IMR-90 (cell line): ENCODE data around the gene UNC5A. TPM values are rescaled to one million over a fixed set of nuclear protein-coding genes. Genes with fewer than 3 reads are reported as not detected.
A peak's percentile ranks its signal among the peaks of the same experiment; 100 is the strongest.

Experiments used
- ATAC-seq: fragments of 200-7000 bp; cut with Tn5 transposase; 2 replicates; pipeline ENCODE4 v1.9.1; 2020; ENCODE audit warnings: low read depth, mild to moderate bottlenecking, moderate library complexity
- BruUV-seq: library from RNA; stranded (reverse); fragments of 400-500 nt; replicated peaks from 2 replicates; lab custom pipeline; 2021; lab: Mats Ljungman, UMichigan
- CTCF ChIA-PET: fragments of 300-600 bp; formaldehyde crosslinking; extraction: SDS; loops from one replicate; lab custom pipeline; 2021; ENCODE audit warnings: antibody characterized with exemption; lab: Yijun Ruan, JAX
- POLR2A ChIA-PET: fragments of 300-600 bp; sonication (Branson Sonifier 250); formaldehyde crosslinking; loops from one replicate; lab custom pipeline; 2022; ENCODE audit warnings: antibody characterized with exemption; ENCODE audit not compliant: unreplicated experiment; lab: Charles Lee
- DNase-seq: peaks from one replicate; pipeline ENCODE4 v3.0.0; 2013
- H2AFZ ChIP-seq: replicated peaks from 2 replicates; pipeline ENCODE3; 2013; ENCODE audit warnings: low read length, mild to moderate bottlenecking; ENCODE audit not compliant: poor library complexity
- H2AK5ac ChIP-seq: 2 replicates; pipeline ENCODE4 v1.6.1; 2013; ENCODE audit warnings: low read depth, low read length, inconsistent platforms
- H2AK9ac ChIP-seq: replicated peaks from 2 replicates; pipeline ENCODE3; 2013; ENCODE audit warnings: mild to moderate bottlenecking, low read depth, low read length, moderate library complexity; ENCODE audit not compliant: poor library complexity
- H2BK120ac ChIP-seq: 2 replicates; pipeline ENCODE4 v1.6.1; 2013; ENCODE audit warnings: low read depth, low read length, inconsistent platforms
- H2BK15ac ChIP-seq: 3 replicates; pipeline ENCODE4 v1.6.1; 2013; ENCODE audit warnings: low read depth, low read length, inconsistent platforms
- H2BK20ac ChIP-seq: 2 replicates; pipeline ENCODE4 v1.6.1; 2013; ENCODE audit warnings: low read depth, mild to moderate bottlenecking, inconsistent platforms, low read length, moderate library complexity
- H2BK5ac ChIP-seq: 2 replicates; pipeline ENCODE4 v1.6.1; 2013; ENCODE audit warnings: mild to moderate bottlenecking, low read depth, low read length, inconsistent platforms; ENCODE audit not compliant: poor library complexity, severe bottlenecking
- H3K14ac ChIP-seq: replicated peaks from 2 replicates; pipeline ENCODE4 v1.6.1; 2013; ENCODE audit warnings: low read depth, low read length, inconsistent platforms
- H3K18ac ChIP-seq: 2 replicates; pipeline ENCODE4 v1.6.1; 2013; ENCODE audit warnings: low read depth, low read length, control low read depth
- H3K23ac ChIP-seq: 2 replicates; pipeline ENCODE4 v1.6.1; 2013; ENCODE audit warnings: low read depth, low read length, inconsistent platforms
- H3K27ac ChIP-seq: 2 replicates; pipeline ENCODE4 v1.5.1; 2013; ENCODE audit warnings: mild to moderate bottlenecking, control low read depth, low read length; ENCODE audit not compliant: insufficient read depth
- H3K27me3 ChIP-seq: 2 replicates; pipeline ENCODE4 v1.6.1; 2013; ENCODE audit warnings: low read length; ENCODE audit not compliant: control insufficient read depth, insufficient read depth
- H3K36me3 ChIP-seq: 2 replicates; pipeline ENCODE4 v1.6.1; 2013; ENCODE audit warnings: low read length, mixed read lengths; ENCODE audit not compliant: control insufficient read depth, insufficient read depth
- H3K4ac ChIP-seq: 2 replicates; pipeline ENCODE4 v1.6.1; 2013; ENCODE audit warnings: low read depth, low read length, inconsistent platforms
- H3K4me1 ChIP-seq: 2 replicates; pipeline ENCODE4 v1.6.1; 2013; ENCODE audit warnings: low read length, mixed read lengths; ENCODE audit not compliant: control insufficient read depth, insufficient read depth
- H3K4me2 ChIP-seq: 2 replicates; pipeline ENCODE4 v1.6.1; 2013; ENCODE audit warnings: low read depth, mild to moderate bottlenecking, control low read depth, low read length, moderate library complexity
- H3K4me3 ChIP-seq: 2 replicates; pipeline ENCODE4 v1.5.1; 2013; ENCODE audit warnings: low read depth, mild to moderate bottlenecking, control low read depth, low read length, moderate library complexity; ENCODE audit not compliant: insufficient read depth
- H3K56ac ChIP-seq: 2 replicates; pipeline ENCODE4 v1.6.1; 2013; ENCODE audit warnings: low read length, inconsistent platforms; ENCODE audit not compliant: insufficient read depth; ENCODE audit errors: extremely low read depth
- H3K79me1 ChIP-seq, 2 experiments: 2 replicates each; pipeline ENCODE4 v1.6.1; 2013; ENCODE audit warnings: low read length in 2 of 2, inconsistent platforms in 1 of 2, low read depth in 1 of 2
- H3K9ac ChIP-seq: 2 replicates; pipeline ENCODE4 v1.6.1; 2013; ENCODE audit warnings: low read depth, low read length, control low read depth
- H3K9me1 ChIP-seq: 2 replicates; pipeline ENCODE4 v1.6.1; 2013; ENCODE audit warnings: low read length, inconsistent platforms; ENCODE audit not compliant: insufficient read depth
- H3K9me3 ChIP-seq: 2 replicates; pipeline ENCODE4 v1.6.1; 2013; ENCODE audit warnings: low read length; ENCODE audit not compliant: control insufficient read depth, insufficient read depth
- H4K20me1 ChIP-seq: 2 replicates; pipeline ENCODE4 v1.6.1; 2013; ENCODE audit warnings: low read length, inconsistent platforms; ENCODE audit not compliant: insufficient read depth
- H4K5ac ChIP-seq: 2 replicates; pipeline ENCODE4 v1.6.1; 2013; ENCODE audit warnings: mild to moderate bottlenecking, low read depth, low read length, control low read depth
- H4K8ac ChIP-seq, 2 experiments: 2 replicates each; pipeline ENCODE4 v1.6.1; 2013; ENCODE audit warnings: low read depth in 2 of 2, low read length in 2 of 2, control low read depth in 1 of 2, inconsistent platforms in 1 of 2
- H4K91ac ChIP-seq: 2 replicates; pipeline ENCODE4 v1.6.1; 2013; ENCODE audit warnings: low read depth, low read length, inconsistent platforms; ENCODE audit not compliant: insufficient read depth
- BHLHE40 ChIP-seq: fragments of 150-350 bp; IDR thresholded peaks from 2 replicates; pipeline ENCODE4 v1.6.1; 2016; ENCODE audit warnings: mild to moderate bottlenecking, low read depth, low read length
- CEBPB ChIP-seq: IDR thresholded peaks from 2 replicates; pipeline ENCODE4 v1.6.1; 2012; ENCODE audit warnings: low read depth, low read length, improper control_type of control experiment
- MAFK ChIP-seq: IDR thresholded peaks from 2 replicates; pipeline ENCODE4 v1.6.1; 2012; ENCODE audit warnings: low read depth, low read length, improper control_type of control experiment
- MAZ ChIP-seq: IDR thresholded peaks from 2 replicates; pipeline ENCODE4 v1.6.1; 2012; ENCODE audit warnings: low read depth, mild to moderate bottlenecking, low read length, improper control_type of control experiment, moderate library complexity, borderline replicate concordance
- NFE2L2 ChIP-seq: fragments of 150-350 bp; IDR thresholded peaks from 2 replicates; pipeline ENCODE4 v1.6.1; 2016; ENCODE audit warnings: low read depth, mild to moderate bottlenecking, low read length
- POLR2A ChIP-seq: IDR thresholded peaks from 2 replicates; pipeline ENCODE4 v1.6.1; 2012; ENCODE audit warnings: mild to moderate bottlenecking, low read depth, low read length
- RAD21 ChIP-seq: IDR thresholded peaks from 2 replicates; pipeline ENCODE4 v1.6.1; 2012; ENCODE audit warnings: low read length, improper control_type of control experiment
- RFX5 ChIP-seq: IDR thresholded peaks from 2 replicates; pipeline ENCODE4 v1.8.0; 2012; ENCODE audit warnings: low read depth, mild to moderate bottlenecking, low read length, moderate library complexity
- SMC3 ChIP-seq: fragments of 150-350 bp; IDR thresholded peaks from 2 replicates; pipeline ENCODE4 v1.6.1; 2016; ENCODE audit warnings: low read depth, mild to moderate bottlenecking, antibody characterized with exemption, low read length, moderate library complexity
- USF2 ChIP-seq: fragments of 150-350 bp; IDR thresholded peaks from 2 replicates; pipeline ENCODE4 v1.6.1; 2017; ENCODE audit warnings: mild to moderate bottlenecking, antibody characterized with exemption, low read length, low read depth
- WGBS, 2 experiments: methylation state at CpG; one replicate each; pipeline versions ENCODE4 v1.1.5 to v1.1.7; 2013; ENCODE audit warnings: missing lambda C conversion rate in 2 of 2; ENCODE audit not compliant: insufficient read length in 1 of 2; ENCODE audit errors: extremely low coverage in 2 of 2; 5-methylcytosine and 5-hydroxymethylcytosine counted together
- dilution Hi-C: fragments of 300-500 bp; cut with HindIII; formaldehyde crosslinking; loops from one replicate; pipeline ENCODE4 v1.14.3; 2018; ENCODE audit warnings: low sequenced_read_pairs; ENCODE audit not compliant: unreplicated experiment
- in situ Hi-C: fragments of 300-500 bp; cut with MboI; formaldehyde crosslinking; loops from 3 replicates; pipeline ENCODE4 v1.14.3; 2019; ENCODE audit warnings: low sequenced_read_pairs, inconsistent platforms, mixed read lengths
- intact Hi-C: fragments of 100-400 bp; cut with micrococcal nuclease; formaldehyde crosslinking; loops from 2 replicates; pipeline ENCODE4 v1.10.0; 2022
- polyA plus RNA-seq, 3 experiments: library from polyadenylated mRNA; depleted of rRNA; stranded (reverse); fragments of >200 nt; gene quantifications; 2 replicates each; pipeline ENCODE4 v1.2.3, GENCODE V29; 2012; ENCODE audit warnings: low replicate concordance in 1 of 3
- total RNA-seq: library from RNA; depleted of rRNA; stranded (reverse); fragments of >200 nt; gene quantifications from 2 replicates; pipeline ENCODE4 v1.2.3, GENCODE V29; 2012
- TF ChIP-seq, protein P1 (sequence below): conservative IDR thresholded peaks from 2 replicates; pipeline ENCODE4 v1.5.1; 2012; ENCODE audit warnings: mild to moderate bottlenecking, low read depth, low read length, improper control_type of control experiment

The UNC5A gene
- total and polyA plus RNA-seq, 2 of the 4 experiments (the other 2 are of a cell fraction): not detected

DNA sequence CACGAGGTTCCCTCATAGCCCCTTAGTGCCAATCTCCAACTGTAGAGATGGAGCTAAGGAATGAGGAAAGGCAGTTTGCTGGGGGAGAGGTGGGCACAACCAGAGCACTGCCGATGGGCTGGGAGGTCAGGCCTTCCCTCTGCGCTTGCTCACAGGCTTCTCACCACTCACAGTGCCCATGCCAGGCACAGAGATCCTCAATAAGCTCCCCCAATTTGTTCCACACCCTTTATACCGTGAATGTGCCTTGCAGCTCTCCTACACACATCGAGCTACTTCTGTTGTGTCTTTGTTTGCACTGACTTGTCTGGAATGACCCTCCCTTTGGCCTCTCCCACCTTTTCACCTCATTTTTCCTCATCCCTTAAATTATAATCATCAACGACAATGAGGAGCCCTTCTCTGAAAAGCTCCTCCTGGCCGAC is 90.4 kb downstream of the UNC5A start:
- Histone ChIP-seq H3K9ac (no peak overlapping the region), H3K4me3 (no peak overlapping the region), H3K36me3 (peaks cover 19% of the 10 kb centered on the region), H2AFZ (no peak overlapping the region), H3K27me3 (peaks cover 6% of the 10 kb centered on the region), H3K56ac (no peak overlapping the region), H3K9me3 (no peaks in the 10 kb centered on the region), H4K20me1 (no peaks in the 10 kb centered on the region; the same call in 1 of the 2 replicates), H4K91ac (no peak overlapping the region), H2BK15ac (no peak overlapping the region), H3K18ac (no peak overlapping the region), H3K4me2 (no peak overlapping the region), H4K8ac (no peak overlapping the region), H3K4me1 (no peaks in the 10 kb centered on the region), H2BK120ac (no peak overlapping the region), H4K5ac (no peak overlapping the region), H3K14ac (no peak overlapping the region), H3K23ac (no peak overlapping the region), H2BK20ac (no peak overlapping the region), H2BK5ac (no peak overlapping the region), H2AK5ac (no peak overlapping the region), H2AK9ac (peak overlapping the region; percentile 26), H3K9me1 (peaks cover 10% of the 10 kb centered on the region), H3K79me1 (no peaks in the 10 kb centered on the region), H3K4ac (no peak overlapping the region), H3K27ac (no peak overlapping the region)
- DNase-seq (no peak), ATAC-seq (no peak; the same call in 1 of the 2 replicates)
- dilution Hi-C loops: no loop called here
- POLR2A ChIA-PET: no interaction called here
- CTCF ChIA-PET: no interaction called here
- no peak for TF ChIP-seq RFX5
- no peak for TF ChIP-seq SMC3
- TF ChIP-seq MAFK: no peak
- no peak for TF ChIP-seq USF2
- no peak for TF ChIP-seq RAD21
- no peak for TF ChIP-seq POLR2A
- TF ChIP-seq MAZ: no peak
- no peak for TF ChIP-seq CEBPB
- TF ChIP-seq, protein P1, sequence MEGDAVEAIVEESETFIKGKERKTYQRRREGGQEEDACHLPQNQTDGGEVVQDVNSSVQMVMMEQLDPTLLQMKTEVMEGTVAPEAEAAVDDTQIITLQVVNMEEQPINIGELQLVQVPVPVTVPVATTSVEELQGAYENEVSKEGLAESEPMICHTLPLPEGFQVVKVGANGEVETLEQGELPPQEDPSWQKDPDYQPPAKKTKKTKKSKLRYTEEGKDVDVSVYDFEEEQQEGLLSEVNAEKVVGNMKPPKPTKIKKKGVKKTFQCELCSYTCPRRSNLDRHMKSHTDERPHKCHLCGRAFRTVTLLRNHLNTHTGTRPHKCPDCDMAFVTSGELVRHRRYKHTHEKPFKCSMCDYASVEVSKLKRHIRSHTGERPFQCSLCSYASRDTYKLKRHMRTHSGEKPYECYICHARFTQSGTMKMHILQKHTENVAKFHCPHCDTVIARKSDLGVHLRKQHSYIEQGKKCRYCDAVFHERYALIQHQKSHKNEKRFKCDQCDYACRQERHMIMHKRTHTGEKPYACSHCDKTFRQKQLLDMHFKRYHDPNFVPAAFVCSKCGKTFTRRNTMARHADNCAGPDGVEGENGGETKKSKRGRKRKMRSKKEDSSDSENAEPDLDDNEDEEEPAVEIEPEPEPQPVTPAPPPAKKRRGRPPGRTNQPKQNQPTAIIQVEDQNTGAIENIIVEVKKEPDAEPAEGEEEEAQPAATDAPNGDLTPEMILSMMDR: no peak
- TF ChIP-seq NFE2L2: no peak
- TF ChIP-seq BHLHE40: no peak
- 88% methylated on average over 2 of the region's 7 CpGs; no CpG with 5 or more reads in 1 of the 2 experiments for WGBS, 2 experiments
- in situ Hi-C loops: no loop called here
- BruUV-seq: no TSS peak
- intact Hi-C loops: no loop called here
